SKM-1 treated with dmso at 0.1 percent for 144 hours (cell line): Measurements from ENCODE around the gene GAB4.
"Not testable (repeated sequence)": the region's sequence is repeated elsewhere in the genome, so short reads cannot be mapped to it uniquely, and the experiment has no call there.

Experiments used
- DNase-seq: peaks from one replicate; lab custom pipeline; 2025; ENCODE audit not compliant: unreplicated experiment; lab: John Stamatoyannopoulos, UW

The GAB4 gene

GRCh38 chr22:17007852-17008731 is at the start of gene GAB4:
Gene GAB4 (minus strand): TSS chr22:17008222. CDS start chr22:17008114, 108 bp downstream.
- no peak for DNase-seq

- no peak for DNase-seq
These were observed 48.8 kb upstream of the GAB4 start for GRCh38 chr22:17056807-17057206.

- no peak for DNase-seq
These were observed 48.0 kb upstream of the GAB4 start for GRCh38 chr22:17056058-17056457.

GRCh38 chr22:17047656-17048055 is 39.6 kb upstream of the GAB4 start:
- DNase-seq, result peak; percentile 66

GRCh38 chr22:17046566-17047348 is 38.7 kb upstream of the GAB4 start:
- peak; percentile 45 for DNase-seq

GRCh38 chr22:17043521-17043920 is 35.5 kb upstream of the GAB4 start:
- no peak for DNase-seq

- peak; percentile 11 for DNase-seq
These were observed 29.1 kb upstream of the GAB4 start for GRCh38 chr22:17036842-17037711.

- not testable (repeated sequence) for DNase-seq
These were observed 28.2 kb upstream of the GAB4 start for GRCh38 chr22:17035976-17036841.

GRCh38 chr22:17035246-17035645 is 27.2 kb upstream of the GAB4 start:
- no peak for DNase-seq

- DNase-seq, result not testable (repeated sequence)
These were observed 26.5 kb upstream of the GAB4 start for GRCh38 chr22:17034532-17034931.

GRCh38 chr22:17032277-17032676 is 24.3 kb upstream of the GAB4 start:
- not testable (repeated sequence) for DNase-seq

- DNase-seq, result not testable (repeated sequence)
These were observed 16.4 kb upstream of the GAB4 start for GRCh38 chr22:17024380-17024779.

GRCh38 chr22:17015552-17015951 is 7.5 kb upstream of the GAB4 start:
- DNase-seq, result not testable (repeated sequence)

GRCh38 chr22:17014101-17014440 is 6.0 kb upstream of the GAB4 start:
- not testable (repeated sequence) for DNase-seq

- no peak for DNase-seq
These were observed 5.5 kb upstream of the GAB4 start for GRCh38 chr22:17013396-17014100.

GRCh38 chr22:17012267-17012666 is 4.2 kb upstream of the GAB4 start:
- no peak for DNase-seq

- no peak for DNase-seq
These were observed 1.7 kb upstream of the GAB4 start for GRCh38 chr22:17009640-17010291.

- no peak for DNase-seq
These were observed 765 bp downstream of the GAB4 start for GRCh38 chr22:17007257-17007656.

- no peak for DNase-seq
These were observed 18.1 kb downstream of the GAB4 start for GRCh38 chr22:16989915-16990314.
